LNCAP (cell line): ENCODE measurements around the gene TGFBR3L.

ENCODE experiments used
- TF ChIP-seq, protein P1 (sequence below): fragments of 450-650 bp; IDR thresholded peaks from 2 replicates; pipeline ENCODE4 v1.5.1; 2017; ENCODE audit warnings: mild to moderate bottlenecking

Gene TGFBR3L

DNA sequence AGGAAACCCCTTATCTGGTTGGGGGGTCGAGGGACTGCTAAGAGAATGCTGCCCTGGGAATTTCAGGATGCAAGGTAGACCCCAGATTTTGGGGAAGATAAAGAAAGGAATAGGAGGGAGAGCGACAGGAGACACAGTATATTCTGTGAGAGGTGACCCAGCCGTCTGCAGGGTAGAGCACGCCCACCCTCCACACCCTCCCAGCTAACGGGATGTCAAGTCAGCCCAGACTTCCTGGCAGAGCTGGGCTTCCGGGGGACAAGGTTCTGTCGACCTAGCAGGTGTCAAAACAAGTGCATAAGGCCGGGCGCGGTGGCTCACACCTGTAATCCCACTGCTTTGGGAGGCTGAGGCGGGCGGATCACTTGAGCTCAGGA, 39.7 kb upstream of the TGFBR3L start:
- TF ChIP-seq, protein P1, sequence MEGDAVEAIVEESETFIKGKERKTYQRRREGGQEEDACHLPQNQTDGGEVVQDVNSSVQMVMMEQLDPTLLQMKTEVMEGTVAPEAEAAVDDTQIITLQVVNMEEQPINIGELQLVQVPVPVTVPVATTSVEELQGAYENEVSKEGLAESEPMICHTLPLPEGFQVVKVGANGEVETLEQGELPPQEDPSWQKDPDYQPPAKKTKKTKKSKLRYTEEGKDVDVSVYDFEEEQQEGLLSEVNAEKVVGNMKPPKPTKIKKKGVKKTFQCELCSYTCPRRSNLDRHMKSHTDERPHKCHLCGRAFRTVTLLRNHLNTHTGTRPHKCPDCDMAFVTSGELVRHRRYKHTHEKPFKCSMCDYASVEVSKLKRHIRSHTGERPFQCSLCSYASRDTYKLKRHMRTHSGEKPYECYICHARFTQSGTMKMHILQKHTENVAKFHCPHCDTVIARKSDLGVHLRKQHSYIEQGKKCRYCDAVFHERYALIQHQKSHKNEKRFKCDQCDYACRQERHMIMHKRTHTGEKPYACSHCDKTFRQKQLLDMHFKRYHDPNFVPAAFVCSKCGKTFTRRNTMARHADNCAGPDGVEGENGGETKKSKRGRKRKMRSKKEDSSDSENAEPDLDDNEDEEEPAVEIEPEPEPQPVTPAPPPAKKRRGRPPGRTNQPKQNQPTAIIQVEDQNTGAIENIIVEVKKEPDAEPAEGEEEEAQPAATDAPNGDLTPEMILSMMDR = no peak

DNA sequence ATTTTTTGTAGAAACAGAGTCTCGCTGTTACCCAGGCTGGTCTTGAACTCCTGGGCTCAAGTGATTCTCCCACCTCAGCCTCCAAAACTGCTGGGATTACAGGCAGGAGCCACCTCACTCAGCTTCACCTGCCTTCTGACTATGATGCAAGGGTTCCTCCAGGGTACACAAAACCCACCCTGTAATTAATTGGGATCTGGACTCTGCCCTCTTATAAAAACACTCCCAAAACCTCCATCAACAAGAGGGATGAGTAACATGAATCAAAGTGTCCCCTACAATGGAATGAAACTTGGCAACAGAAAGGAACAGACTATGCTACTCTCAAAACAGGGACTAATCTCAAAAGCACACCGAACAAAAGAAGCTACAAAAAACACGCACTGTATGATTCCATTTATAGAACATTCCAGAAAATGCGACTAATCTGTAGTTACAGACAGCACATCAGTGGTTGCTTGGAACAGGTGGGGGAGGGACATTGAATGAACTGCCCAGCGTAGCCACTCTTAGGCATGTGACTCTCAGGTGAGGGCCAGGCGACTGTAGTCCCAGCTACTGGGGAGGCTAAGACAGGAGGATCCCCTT, 37.3 kb upstream of the TGFBR3L start:
- TF ChIP-seq, protein P1 = no peak

DNA sequence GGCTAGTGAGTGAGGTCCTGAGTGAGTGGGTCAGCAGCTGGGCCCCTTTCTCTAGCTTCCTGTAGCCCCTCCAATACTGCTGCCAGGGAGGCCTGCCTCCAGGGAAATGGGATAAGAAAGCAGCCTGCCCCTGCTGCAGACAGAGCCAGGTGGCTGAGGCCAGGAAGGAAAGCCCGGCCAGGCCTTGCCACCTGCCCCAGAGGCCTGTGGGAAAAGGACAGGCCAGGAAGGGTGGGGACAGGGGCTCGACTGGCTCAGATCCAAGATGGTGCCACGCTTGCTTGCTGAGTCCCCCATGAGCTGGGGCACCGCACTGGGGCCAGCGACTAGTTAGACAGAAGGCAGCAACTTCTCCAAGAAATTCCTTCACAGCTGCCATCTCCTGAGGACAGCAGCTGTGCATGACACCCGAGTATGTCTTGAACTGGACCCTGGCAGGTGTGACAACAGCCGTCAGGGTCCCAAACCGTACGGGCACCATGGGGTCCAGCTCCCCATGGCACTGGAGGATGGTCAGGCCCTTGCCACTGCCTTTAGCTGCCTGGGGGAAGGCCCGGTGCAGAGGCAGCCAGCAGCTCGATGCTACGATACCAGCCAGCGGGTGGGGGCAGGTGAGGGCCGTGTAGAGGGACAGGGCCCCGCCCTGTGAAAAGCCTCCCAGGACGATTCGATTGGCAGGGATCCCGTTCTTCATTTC, 35.4 kb upstream of the TGFBR3L start:
- TF ChIP-seq, protein P1 = no peak

DNA sequence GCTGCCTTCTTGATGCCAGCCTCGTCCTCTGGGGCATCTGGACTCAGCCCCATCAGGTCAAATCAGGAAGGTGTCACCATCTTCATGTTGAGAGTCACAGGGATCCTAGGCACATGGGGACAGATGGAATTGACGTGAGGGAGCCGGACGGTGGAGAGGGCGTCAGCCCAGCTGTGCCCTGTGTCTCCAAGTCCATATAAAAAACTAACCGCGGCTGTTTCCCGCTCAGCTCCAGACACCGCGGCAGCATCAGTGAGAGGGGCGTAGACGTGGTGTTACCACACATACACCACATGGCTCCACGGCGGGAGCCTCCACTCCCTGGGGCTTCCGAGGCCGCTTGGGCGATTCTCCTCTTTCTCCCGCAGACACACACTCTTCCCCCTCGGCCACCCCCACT, 34.8 kb upstream of the TGFBR3L start:
- TF ChIP-seq, protein P1 = no peak

DNA sequence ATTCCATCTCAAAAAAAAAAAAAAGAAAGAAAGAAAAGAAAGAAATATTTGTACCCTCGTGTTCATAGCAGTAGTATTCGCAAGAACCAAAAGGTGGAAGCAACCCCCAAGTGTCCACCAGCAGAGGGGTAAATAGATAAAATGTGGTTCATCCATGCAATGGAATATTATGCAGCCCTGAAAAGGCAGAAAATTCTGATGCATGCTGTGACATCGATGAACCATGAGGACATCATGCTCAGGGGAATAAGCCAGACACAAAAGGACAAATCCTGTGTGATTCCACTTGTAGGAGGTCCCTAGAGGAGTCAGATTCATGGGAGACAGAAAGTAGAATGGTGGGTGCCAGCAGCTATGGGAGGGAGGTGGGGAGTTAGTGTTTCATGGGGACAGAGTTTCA, 32.7 kb upstream of the TGFBR3L start:
- TF ChIP-seq, protein P1 = no peak

DNA sequence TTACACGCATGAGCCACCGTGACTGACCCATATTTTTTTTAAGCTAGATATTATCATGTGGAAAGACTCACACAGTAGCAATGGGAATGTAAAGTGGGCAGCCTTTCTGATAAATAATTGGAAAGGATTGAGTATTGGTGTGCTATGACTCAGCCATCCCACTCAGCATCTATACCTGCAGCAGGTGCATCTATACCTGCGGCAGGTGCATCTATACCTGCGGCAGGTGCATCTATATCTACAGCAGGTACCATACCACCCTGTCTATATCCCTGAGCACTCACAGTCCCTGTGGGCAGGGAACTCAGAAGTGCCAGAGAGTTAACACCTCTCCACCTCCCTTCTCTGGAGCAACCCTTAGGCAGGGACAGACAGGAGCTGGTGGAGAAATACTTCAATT, 31.5 kb upstream of the TGFBR3L start:
- TF ChIP-seq, protein P1 = no peak

DNA sequence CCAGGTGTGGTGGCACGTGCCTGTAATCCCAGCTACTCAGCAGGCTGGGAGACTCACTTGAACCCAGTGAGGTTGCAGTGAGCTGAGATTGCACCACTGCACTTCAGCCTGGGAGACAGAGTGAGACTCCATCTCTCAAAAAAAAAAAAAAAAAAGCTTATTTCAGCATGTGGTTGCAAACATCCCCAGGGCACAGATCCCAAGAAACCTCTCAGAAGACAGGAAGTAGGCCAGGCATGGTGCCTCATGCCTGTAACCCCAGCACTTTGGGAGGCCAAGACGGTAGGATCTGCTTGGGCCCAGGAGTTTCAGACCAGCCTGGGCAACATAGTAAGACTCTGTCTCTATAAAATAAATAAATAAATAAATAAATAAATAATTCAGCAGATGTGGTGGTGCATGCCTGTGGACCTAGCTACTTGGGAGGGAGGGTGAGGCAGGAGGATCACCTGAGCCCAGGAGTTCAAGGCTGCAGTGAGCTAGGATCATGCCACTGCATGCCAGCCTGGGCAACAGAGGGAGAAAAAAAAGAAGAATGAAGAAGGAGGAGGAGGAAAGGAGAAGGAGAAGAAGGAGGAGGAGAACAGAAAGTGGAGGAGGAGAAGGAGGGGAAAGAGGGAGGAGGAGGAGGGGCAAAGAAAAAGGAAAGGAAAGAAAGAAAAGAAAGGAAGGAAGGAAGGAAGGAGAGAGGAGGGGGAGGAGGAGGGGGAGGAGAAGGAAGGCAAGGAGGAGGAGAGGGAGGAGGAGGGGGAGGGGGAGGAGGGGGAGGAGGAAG, 30.6 kb upstream of the TGFBR3L start:
- TF ChIP-seq, protein P1 = no peak
